ENCODE data around the gene TIMM8B. TPM values are rescaled to one million over a fixed set of nuclear protein-coding genes. Genes with fewer than 3 reads are reported as not detected.
A peak's percentile ranks its signal among the peaks of the same experiment; 100 is the strongest.

Gene TIMM8B
- total and polyA plus RNA-seq, 9 of the 15 experiments (the other 6 are each of a cell fraction or from before 2014, with no cell fraction given), result 95.8 to 338 (median 145) TPM

GRCh38 chr11:112073941-112074811 lies 12.4 kb downstream of the TIMM8B start, which contains the start of the genes NKAPD1 and PIH1D2 (continued):
- TF ChIP-seq FOXM1 (IDR thresholded peaks at IDR 0.05; ENCODE audit: low read depth) (peak; percentile 67; the same call in 1 of the 2 replicates), FOXM1 (CRISPR knock-in tag; IDR thresholded peaks at IDR 0.05; ENCODE audit: low read depth) (no peak), MITF (IDR thresholded peaks at IDR 0.05) (no peak), ZNF12 (CRISPR knock-in tag; IDR thresholded peaks at IDR 0.05) (no peak), ATF1 (CRISPR knock-in tag; IDR thresholded peaks at IDR 0.05) (no peak), ATF1 (tag; IDR thresholded peaks at IDR 0.05) (peak; percentile 82), SIN3A (IDR thresholded peaks at IDR 0.05; ENCODE audit: borderline replicate concordance in 2 of 2, control insufficient read depth in 1 of 2, low read depth in 2 of 2, low read length in 2 of 2) (peak; percentile 87 to 89; a peak in 3 of 4 replicates), ZNF75A (CRISPR knock-in tag; IDR thresholded peaks at IDR 0.05) (no peak), MECOM (CRISPR knock-in tag; IDR thresholded peaks at IDR 0.05) (no peak), NONO (IDR thresholded peaks at IDR 0.05; ENCODE audit: low read depth in 2 of 2, low read length in 1 of 2) (peak in 1 of 2 experiments; percentile 38; a peak in 1 of 4 replicates), NCOA6 (IDR thresholded peaks at IDR 0.05) (no peak; the same call in 1 of the 2 replicates), CHD7 (IDR thresholded peaks at IDR 0.05; ENCODE audit: low read depth, low read length) (no peak)
